A549 treated with dexamethasone at 1 μM for 4 hours (cell line): ENCODE data around the gene DNAH17. TPM values are rescaled to one million over a fixed set of nuclear protein-coding genes. Genes with fewer than 3 reads are reported as not detected.

Experiments
- total RNA-seq: library from RNA; stranded (reverse); fragments of 200-300 nt; extraction: Qiagen RNA extraction; gene quantifications from 5 replicates; pipeline ENCODE4 v1.2.3, GENCODE V29; 2022

The DNAH17 gene, protein sequence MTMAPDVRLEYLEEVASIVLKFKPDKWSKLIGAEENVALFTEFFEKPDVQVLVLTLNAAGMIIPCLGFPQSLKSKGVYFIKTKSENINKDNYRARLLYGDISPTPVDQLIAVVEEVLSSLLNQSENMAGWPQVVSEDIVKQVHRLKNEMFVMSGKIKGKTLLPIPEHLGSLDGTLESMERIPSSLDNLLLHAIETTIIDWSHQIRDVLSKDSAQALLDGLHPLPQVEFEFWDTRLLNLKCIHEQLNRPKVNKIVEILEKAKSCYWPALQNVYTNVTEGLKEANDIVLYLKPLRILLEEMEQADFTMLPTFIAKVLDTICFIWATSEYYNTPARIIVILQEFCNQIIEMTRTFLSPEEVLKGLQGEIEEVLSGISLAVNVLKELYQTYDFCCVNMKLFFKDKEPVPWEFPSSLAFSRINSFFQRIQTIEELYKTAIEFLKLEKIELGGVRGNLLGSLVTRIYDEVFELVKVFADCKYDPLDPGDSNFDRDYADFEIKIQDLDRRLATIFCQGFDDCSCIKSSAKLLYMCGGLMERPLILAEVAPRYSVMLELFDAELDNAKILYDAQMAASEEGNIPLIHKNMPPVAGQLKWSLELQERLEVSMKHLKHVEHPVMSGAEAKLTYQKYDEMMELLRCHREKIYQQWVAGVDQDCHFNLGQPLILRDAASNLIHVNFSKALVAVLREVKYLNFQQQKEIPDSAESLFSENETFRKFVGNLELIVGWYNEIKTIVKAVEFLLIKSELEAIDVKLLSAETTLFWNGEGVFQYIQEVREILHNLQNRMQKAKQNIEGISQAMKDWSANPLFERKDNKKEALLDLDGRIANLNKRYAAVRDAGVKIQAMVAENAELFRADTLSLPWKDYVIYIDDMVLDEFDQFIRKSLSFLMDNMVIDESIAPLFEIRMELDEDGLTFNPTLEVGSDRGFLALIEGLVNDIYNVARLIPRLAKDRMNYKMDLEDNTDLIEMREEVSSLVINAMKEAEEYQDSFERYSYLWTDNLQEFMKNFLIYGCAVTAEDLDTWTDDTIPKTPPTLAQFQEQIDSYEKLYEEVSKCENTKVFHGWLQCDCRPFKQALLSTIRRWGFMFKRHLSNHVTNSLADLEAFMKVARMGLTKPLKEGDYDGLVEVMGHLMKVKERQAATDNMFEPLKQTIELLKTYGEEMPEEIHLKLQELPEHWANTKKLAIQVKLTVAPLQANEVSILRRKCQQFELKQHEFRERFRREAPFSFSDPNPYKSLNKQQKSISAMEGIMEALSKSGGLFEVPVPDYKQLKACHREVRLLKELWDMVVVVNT (N-terminal part only)
- 0.91 to 1.2 TPM (median 1.0 TPM) in 5 replicates for total RNA-seq

GRCh38 chr17:78577296-78577695 is at the start of gene DNAH17:
Gene DNAH17, minus strand, starts transcription at chr17:78577396. Its CDS starts 2,339 bp downstream, at chr17:78575057.

GRCh38 chr17:78378225-78379130 is 198.7 kb downstream of the DNAH17 start, which contains the start of gene PGS1:
Gene PGS1, plus strand, starts transcription at chr17:78378649. Its CDS starts 17 bp downstream, at chr17:78378666.

Other genes with a start within 250 kb of the DNAH17 start
- gene SOCS3, start 217.3 kb downstream of the DNAH17 start, total RNA-seq, result 24.9 to 33.0 TPM (median 30.6 TPM) in 5 replicates
- gene PGS1, start 198.7 kb downstream of the DNAH17 start, total RNA-seq, result 18.0 to 24.0 TPM (median 22.9 TPM) in 5 replicates
- gene CYTH1, start 204.9 kb upstream of the DNAH17 start, total RNA-seq, result 59.6 to 75.1 TPM (median 66.4 TPM) in 5 replicates